Stimulated activated CD4-positive, alpha-beta T cell treated with anti-CD3 and anti-CD28 coated beads, Interleukin-4, amount 100 ng/mL, for 24 hours (primary cell): ENCODE data around the gene ADORA1.

ENCODE experiments used
- DNase-seq: peaks from one replicate; pipeline ENCODE4 v3.0.0-alpha.2; 2020

Gene ADORA1

DNA sequence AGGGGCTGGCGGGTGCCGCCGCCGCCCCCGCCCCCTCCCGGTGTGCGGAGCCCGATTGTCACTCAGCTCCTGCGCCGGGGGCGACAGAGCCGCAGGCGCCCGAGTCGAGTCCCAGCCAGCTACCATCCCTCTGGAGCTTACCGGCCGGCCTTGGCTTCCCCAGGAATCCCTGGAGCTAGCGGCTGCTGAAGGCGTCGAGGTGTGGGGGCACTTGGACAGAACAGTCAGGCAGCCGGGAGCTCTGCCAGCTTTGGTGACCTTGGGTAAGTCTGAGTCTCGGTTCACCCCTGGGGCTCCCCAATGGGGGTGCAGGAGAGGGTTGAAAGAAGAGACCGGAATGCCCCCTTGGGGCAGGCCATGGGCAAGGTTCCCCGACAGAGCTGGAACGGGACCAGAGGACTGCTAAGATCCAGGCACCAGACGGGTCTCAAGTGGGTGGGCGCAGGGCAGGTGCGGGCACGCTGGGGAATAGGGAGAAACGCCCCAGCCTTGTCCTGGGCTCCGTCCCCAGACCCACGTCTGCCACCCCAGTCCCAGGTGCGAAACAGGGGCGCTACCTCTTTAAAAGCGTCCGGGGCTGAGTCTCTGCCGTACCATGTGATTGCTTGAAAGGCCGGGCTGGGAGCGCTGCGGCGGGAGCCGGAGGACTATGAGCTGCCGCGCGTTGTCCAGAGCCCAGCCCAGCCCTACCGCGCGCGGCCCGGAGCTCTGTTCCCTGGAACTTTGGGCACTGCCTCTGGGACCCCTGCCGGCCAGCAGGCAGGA, at the start of gene ADORA1:
TSS of gene ADORA1 (plus strand) at position 61 of the 765 bp plus-strand sequence. CDS start 1,116 bp downstream, outside the sequence.
- DNase-seq = no peak

DNA sequence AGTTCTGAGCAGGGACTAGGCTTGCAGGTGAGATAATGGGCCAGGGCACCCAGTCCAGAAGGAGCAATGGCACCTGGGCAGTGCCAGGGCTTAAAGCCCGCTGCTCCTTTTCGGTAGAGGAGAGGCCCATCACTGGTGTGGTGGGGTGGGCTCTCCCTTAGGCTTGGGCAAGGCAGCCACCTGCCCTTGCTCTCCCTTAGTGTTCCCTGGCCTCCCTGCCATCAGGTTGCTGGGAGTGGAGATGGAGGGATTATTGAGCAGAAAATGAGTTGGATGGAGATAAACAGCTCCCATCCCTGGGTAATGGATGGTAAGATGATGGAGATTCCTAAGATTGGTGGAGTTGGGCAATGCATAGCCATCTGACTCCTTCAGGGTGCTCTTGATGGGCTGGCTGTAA, 49.6 kb upstream of the ADORA1 start:
- DNase-seq = no peak

DNA sequence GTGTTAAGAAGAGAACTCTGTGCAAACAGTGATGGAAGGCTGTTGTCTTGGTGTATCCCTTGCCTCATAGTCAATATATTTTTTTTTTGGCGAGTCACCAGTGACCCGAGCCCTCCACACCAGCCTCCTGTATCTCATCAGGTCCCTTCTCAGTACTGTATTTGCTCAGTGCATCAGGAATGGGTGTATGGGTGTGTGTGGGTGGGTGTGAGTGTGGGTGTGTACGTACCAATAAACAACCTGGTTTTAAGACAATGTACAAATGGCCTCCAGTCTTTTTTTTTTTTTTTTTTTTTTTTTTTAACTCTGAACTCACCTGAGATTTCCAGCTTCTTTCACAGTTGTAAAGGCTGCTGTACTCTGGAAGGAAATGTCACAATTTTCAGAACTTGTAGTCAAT, 49.0 kb upstream of the ADORA1 start:
- DNase-seq = no peak

DNA sequence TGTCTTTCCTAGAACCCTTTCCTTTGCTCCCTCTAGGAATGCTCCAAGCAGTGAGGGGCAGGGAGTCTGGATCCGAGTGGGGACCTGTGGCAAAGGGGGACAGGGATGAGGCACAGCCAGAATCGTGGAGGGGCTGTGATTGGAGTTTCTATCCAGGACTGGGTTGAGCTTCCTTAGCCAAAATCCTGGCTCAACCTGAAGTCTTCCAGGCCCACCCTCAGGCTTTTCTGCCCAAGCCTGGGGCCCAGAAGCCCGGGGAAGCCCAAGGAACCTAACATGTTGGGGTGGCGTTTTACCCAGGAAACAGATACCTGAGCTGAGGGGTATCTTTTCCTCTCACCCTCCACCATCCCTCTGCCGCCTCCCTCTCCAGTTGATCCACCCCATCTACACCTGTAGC, 47.1 kb upstream of the ADORA1 start:
- DNase-seq = no peak

DNA sequence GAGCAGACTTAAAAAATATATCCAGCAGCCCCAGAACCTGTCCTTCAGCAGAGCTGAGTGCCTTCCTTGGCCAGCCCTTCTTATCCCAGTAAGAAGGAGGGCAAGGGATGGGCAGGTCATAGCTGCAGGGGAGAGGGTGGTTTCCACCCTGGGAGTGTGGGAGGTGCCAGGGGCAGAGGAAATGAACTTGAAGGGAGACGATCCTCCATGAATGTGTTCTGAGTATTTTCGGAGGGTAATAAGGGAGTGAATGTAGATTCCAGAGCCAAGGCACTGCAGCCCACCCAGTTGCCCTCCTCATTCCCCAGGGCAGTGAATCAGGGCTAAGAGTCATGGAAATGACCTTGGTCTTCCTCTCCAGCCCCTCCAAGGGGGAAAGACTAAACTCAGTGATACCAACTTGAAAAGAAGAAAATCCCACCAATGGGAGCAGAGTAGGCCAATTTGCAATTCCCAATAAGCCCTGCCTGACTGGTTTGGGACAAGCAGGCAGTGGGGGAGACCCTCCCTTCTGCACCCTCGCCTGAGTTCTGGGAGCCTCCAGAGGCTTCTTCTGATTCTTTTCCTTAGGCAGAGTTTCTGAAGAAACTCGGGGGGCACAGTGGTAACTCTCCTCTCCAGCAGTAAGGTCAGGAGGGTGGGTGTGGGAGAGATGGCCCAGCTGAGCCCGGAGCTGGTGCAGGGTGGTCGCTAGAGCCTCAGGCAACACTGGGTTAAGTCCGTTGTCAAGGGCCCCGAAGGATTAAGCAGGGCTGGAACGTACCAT, 45.9 kb upstream of the ADORA1 start:
- no peak for DNase-seq

DNA sequence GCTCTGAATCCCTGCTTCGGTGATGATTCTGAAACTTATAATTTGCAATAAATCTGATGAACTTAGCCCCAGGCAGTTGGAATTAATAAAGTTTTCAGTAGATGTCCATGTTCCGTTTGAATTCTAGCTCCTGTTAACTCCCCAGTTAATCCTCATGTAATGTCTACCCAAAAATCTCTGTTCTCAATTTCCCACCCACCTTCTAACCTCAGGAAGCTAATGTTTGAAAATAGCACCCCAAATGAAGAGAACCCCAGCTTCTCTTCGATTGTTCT, 45.4 kb upstream of the ADORA1 start:
- no peak for DNase-seq

DNA sequence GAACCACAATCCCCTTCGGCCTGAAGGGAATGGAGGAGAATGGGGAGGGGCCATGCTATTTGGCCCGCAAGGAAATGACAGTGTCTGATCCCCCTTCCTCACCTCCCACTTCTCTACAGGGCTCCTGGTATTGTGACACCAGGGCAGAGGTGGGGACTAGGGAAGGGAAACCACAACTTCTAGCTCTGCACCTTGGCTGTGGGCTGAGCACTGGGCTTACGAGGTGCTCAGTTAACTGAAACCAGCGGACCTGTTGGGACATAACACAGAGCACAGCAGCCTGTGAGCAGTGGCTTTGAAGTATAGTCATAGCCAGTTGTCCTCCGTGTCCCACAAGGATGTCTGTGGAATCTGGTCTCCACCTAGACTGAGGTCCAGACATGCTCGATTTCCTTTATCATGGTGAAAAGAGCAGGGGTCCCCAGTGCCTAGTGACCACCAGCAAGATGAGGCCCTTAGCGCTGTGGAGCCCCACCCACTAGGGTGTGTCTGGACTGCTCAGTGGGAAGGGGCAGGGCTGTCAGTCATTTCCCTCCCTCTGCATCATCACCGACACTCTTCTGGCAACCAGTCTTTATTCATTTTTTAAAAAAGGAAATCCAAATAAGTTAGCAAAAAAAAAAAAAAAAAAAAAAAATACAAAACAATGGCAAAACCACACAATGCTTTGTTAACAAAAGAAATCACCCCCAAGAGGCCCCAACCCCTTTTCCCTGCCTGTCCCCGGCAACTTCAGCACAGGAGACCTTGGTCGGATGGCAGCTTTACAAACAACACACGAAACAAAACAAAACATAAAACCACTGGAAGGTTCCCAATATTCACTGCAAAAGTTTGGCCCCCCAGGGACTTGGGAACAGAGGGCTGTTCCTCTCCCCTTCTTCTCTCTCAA, 44.7 kb upstream of the ADORA1 start:
- no peak for DNase-seq

DNA sequence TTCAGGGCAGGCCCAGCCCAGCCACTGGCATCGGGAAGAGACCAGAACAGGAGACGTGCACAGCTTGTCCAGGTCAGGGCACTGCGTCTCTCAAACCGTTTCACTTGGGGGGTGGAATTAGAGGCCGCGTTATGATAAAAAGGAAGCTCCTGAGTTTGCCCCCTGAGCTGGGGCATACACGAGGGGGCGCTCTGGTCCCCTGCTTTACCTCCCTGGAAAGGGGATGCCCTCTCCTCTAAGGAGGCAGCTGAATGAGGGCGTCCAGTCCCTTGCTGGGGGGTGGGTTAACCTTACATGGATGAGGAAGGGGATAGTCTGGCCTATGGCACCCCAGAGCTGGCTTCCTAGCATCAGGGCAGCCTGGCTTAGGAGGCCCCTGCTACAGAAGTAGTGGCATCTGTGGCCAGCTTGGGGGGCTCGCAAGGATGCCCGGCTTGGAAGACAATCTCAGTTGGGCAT, 44.0 kb upstream of the ADORA1 start:
- DNase-seq = no peak

DNA sequence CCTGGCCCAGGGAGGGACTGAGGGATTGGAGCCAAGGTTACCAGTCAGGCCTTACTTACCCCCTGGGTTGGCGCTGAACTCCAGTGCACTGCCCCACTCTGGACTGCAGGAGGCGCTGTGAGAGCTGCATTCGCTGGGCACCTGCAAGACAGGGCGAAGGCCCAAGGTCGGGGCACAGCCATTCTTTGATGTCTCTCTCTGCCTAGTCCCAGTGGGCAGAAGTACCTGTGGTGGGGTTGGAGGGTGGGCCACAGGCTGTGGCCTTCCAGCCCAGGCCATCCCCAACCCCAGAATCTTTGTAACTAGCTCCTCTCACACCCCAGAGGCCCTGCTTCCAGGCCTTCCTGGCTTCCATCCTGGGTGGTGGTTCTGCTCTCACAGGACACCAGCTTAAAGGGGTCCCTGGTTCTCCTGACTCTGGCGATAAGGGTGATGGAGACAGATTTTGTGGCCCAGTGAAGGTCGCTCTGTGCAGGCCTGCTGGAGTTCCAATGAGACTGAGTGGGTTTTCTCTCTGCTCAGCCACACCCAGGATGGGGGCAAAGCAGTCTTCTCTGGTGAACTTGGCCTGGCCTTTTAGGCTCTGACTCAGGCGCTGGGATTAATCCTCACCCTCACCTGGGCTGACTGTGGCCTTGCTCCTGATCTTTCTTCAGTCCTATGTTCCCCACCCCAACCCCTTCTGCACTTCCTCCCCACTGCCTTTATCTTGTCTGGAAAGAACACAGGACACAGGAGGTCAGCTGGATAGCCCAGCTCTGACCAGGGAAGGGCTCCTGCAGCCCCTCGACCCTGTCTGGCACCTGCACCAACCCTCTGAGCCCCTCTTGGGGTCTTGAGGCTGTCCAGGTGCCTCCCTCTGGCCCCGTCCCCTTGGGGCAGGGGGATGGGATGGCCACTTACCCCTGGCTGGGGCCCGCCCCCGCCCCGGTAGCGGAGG, 42.7 kb upstream of the ADORA1 start:
- no peak for DNase-seq

DNA sequence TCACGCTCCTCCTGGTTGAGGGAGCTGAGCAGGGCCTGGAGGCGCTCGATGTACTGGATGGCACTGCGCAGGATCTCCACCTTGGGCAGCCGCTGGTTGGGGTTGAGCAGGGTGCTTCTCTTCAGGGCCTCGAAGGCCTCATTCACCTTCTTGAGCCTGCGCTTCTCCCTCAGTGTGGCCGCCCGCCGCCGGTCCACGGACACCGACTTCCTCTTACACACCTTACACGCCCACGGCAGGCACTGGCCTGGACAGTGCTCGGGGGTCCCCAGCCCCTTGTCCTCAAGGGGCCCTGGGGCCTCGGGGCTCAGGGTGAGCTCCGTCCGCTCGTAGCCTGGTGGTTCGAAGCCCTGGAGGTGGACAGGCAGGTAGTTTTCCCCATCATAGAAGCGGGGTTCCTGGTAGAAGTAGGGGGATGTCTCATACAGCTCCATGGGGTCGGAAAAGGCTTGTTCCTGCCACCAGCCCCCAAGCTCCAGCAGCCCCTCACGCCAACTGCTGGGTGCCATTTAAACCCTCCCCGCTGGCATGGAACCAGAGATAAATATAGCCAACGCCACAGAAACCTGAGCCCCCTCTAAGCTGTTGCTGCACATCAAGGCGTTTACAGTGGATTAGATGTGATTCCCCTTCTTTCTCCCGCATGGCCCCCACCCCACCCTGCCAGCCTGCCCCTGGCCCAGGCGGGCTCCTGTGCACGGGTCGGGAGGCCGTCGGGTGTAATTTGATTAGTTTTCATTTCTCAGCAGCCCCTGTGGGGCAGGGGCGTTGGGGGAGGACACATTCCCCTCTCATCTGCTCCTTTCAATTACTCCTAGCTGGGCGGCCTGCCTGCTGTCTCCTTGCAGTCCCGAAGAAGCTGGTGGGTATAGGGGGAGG, 41.8 kb upstream of the ADORA1 start, which contains the start of gene MYOG:
TSS of gene MYOG (minus strand) at position 485 of the 879 bp plus-strand sequence. CDS start at position 434, 51 bp downstream.
- no peak for DNase-seq

DNA sequence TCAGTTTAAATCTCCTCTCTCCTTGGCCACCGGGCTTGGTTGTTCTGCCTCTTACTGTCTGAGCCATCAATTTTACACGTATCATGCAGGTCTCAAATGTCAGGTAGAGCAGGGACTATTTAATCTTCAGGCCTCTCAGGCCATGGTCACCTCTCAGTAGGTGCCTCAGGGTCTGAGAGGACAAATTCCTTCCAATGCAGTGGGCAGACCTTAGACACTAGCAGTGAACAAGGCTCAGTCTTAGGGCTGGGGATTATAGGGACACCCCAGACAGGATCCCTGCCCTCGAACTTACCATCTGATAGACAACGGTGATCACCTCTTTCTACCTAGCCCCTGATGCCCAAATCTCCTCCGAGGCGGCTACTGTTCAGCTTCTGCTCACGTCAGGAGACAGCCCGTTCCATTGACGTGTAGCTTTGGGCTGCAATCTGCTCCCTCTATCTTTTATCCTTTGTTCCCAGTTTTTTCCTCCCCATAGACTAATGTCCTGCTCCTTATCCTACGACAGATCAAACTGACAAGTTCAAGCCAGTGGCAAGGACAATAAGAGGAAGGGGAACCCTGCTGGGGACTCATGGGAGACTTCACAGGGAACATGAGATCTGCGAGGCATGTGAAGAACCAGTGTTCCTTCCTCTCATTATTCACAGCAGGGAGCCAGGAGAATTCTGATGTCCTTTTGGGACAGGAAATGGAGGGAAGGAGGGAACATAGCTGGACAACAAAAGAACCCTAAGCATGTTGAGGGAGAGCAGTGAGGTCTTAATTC, 40.3 kb upstream of the ADORA1 start:
- no peak for DNase-seq

DNA sequence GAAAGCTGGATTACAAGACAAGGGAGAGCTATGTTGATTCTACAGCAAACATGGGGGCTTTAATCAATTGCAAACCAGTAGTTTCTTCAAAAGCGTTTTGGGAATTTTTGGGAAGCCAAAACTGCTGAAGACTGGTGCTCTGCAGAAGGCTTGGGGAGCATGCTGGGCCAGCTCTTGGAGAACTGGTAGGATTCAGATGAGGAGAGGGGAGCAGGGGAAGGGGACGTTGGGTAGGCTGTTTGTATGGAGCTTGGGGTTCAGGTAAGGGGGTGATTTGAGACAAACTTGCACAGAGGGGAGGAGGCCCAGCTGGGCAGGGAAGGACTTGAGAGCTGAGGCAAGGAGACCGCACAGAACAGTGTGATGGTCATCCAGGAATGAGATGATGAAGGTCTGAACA, 39.1 kb upstream of the ADORA1 start:
- DNase-seq = no peak

DNA sequence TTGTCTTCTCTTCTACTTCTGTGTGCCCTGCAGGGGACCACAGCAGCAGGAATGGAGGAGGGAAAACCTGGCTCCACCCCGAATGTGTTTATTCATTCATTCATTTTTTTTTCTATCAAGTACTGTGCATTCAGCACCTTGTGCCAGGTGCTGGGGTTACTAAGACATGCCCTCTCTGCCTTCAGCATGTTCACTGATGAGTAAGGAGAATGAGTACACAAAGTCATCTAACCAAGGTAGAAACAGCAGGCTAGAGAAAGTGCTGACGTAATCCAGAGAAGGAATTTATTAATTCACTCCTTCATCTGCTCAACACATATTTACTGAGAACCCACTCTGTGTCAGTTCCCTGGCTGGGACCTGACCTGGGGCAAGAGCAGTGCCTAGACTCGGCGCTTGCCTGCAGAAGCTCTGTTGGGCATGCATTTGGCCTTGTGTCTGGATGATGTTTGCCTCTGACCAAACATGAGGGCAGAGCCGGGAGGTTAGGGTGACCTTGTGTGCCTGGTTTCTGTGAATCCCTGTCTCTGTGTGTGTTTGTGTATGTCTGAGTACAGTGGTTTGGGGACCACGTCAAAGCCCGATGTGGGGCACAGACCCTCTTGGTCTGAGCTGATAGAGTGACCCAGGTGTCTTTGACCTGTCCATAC, 38.4 kb upstream of the ADORA1 start:
- DNase-seq = no peak

DNA sequence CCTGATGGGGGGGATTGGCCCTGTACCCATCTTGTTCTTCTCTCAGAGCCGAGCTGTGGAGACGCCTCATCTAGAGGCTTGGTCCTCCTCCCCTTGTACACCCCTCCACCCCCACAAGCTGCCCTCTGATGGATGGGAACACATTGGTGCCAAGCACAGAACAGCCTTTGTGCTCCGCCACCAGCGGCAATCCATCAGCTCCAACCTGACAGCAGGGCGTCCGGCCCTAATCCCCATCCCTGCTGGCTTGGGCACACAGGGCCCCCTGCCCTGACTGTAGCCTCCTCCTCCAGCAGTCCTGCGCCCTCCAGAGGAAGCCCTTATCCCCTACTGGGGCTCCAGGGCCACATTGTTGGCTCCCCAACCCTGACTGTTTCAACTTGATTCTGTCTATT, 37.9 kb upstream of the ADORA1 start:
- DNase-seq = no peak

DNA sequence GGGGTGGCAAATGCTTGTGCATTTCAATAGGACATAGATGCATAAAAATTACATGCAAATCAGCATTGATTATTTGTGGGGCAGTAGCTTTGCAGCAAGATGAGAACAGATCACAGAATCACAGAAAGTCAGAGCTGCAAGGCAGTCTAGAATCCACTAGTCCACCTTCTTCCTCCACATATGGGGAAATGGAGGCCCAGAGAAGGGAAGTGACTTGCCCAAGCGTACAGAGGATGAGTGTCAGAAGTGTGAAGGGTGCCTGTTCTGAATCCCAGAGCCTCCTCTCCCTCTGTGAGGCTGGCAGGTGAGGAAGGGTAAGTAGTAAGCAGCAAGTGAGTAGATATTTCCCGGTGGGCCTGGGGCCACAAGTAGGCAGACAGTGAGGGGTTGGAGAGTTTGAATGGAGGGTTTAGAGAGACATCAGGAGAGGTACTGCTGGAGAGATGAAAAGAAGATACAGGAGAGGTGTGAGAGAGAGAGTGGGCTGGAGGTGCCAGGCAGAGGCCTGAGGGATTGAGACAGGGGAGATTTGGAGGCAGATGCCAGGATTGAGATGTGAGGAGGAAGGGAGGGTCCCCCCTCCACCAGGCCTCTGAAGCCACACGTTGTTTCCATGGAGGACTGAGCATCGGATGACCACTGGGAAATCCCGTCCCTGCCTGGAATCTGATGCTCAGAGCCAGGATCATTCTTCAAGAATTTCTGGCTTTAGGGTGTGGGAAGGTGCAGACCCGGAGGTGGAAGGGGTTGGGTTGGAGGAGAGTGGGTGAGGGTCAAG, 36.9 kb upstream of the ADORA1 start:
- no peak for DNase-seq

DNA sequence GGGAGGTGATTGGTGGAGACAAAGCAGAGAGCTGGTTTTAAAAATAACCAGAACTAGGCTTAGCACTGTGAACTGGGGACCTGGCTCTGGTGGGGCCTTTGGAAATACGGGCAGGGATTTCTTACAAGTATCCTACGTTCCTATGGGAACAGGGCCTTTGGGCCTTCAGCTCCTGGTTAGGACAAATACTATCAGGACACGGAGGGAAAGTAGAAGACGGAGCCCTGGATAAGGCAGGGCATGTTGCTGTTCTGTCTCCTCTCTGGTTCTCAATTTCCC, 36.4 kb upstream of the ADORA1 start:
- no peak for DNase-seq

DNA sequence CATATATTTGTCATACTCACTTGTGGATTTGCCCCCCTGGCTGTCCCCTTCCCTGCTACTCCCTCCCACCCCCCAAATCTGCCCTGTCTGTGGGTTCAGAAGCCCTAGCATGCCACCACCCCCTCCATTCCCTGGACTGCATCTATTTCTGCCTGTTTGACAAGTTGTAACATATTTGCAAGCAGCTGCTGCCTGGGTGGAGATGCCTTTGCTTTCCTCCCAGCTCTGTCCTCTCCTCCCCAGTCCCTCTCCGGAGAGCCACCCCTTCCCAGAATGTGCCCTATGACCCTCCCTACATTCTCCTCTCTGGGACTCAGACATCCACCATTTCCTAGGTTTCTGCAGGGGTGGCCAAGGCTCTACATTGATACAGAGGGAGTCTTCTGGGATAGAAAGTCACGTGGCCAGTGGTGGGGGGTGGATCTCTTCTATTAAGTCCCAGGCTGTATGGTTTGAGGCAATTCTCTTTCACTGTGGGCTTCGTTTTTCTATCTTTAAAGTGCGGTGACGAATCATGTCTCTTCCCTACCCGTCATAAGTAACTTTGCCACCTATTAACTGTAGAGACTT, 35.7 kb upstream of the ADORA1 start:
- no peak for DNase-seq

DNA sequence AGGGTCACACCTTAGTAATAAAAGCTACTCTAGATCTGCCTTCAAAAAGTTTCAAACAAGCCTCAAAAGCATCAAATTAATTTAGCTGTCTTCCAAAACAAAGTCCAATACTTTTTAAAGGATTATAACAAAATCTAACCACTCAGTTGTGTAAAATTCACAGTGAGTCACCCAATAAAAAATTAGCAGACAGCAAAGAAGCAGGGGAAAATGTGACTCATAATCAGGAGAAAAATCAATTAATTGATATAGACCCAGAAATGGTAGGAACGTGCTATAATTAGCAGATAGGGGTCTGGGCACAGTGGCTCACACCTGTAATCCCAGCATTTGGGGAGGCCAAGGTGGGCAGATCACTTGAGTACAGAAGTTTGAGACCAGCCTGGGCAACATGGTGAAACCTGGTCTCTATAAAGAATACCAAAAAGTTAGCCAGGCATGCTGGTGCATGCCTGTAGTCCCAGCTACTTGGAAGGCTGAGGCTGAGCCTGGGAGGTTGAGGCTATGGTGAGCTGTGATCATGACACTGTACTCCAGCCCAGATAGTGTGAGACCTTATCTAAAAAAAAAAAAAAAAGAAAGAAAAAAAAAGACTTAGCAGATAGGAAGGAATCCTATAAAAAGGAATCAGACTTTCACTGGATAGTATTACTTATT, 33.6 kb upstream of the ADORA1 start:
- no peak for DNase-seq
